HG03571 (cell line): ENCODE measurements around the gene CHN2.

Experiments
- ATAC-seq: cut with Tn5 transposase; IDR thresholded peaks from one replicate; pipeline ENCODE4 v1.9.1; 2021; ENCODE audit not compliant: unreplicated experiment

The CHN2 gene

GRCh38 chr7:29356631-29357030 is 162.1 kb downstream of the CHN2 start:
- no peak for ATAC-seq

GRCh38 chr7:29359482-29360093 is 165.0 kb downstream of the CHN2 start:
- ATAC-seq: no peak

DNA sequence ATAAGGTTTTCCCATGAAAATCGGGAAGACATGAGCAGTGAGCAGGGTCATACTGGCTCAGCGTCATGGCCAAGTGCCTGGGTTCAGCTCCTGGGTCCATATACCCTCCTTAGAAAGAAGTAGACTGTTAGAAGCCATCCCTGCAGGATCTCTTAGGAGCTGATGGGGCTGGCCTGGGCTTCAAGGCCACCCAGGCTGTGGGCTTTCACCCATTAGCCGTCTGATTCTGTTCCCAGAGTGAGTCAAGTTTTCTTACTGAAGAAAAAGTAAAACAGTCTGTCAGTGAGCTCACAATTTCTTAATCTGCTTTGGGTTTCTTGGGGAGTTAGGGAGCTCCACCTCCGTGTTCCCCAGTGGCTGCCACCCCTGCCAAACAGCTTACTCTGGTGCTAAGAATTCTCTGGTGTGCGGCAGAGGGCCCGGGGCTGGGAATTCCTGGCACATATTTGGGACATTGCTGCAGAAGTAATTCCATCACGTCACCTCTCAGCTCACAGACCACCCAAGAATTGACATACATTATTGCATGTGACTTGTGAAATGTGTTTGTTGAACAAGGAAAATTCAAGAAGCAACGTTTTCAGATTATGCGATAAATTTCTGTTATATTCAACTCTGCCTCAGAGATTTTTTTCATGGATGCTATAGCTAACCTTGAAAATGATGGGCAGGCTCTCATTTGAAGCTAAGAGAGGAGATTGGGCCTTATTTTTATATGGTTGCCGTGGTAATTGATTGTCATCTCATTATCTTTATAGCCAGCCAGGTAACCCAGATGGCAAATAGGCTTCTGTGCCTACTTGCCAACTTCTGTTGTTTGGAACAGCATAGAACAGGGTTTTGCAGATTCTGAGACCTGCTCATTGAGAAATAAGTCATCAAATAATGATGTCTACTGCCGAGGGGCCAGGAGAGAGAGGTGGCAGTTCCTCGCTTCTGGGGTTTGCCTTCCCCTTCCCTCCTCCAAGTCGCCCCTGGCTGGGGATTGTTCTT is 166.4 kb downstream of the CHN2 start:
- ATAC-seq: no peak

DNA sequence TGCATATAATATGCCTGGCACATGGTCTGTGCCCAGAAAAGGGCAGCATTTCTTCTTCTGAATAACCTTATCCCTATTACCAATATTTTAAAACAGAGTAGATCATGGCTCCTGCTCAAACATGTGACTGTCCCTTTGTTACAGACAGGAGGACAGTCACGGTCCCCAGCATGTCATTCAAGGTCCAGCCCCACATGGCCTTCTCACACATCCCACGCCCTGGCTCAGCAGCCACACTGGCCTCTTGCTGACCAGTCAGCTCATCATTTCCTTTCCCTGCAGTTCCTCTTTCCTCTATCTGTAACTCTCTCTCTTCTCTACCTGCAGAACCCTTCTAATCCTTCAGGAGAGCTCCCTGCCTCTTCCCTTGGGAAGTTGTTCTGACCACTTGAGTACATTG is 167.8 kb downstream of the CHN2 start:
- ATAC-seq: no peak

- no peak for ATAC-seq
Observed at GRCh38 chr7:29363636-29364425, 169.3 kb downstream of the CHN2 start.

GRCh38 chr7:29364661-29365060 is 170.1 kb downstream of the CHN2 start:
- no peak for ATAC-seq

GRCh38 chr7:29365423-29365822 is 170.8 kb downstream of the CHN2 start:
- ATAC-seq: no peak

- no peak for ATAC-seq
Observed at GRCh38 chr7:29367784-29368183, 173.2 kb downstream of the CHN2 start.

- no peak for ATAC-seq
Observed at GRCh38 chr7:29369909-29370488, 175.4 kb downstream of the CHN2 start.

DNA sequence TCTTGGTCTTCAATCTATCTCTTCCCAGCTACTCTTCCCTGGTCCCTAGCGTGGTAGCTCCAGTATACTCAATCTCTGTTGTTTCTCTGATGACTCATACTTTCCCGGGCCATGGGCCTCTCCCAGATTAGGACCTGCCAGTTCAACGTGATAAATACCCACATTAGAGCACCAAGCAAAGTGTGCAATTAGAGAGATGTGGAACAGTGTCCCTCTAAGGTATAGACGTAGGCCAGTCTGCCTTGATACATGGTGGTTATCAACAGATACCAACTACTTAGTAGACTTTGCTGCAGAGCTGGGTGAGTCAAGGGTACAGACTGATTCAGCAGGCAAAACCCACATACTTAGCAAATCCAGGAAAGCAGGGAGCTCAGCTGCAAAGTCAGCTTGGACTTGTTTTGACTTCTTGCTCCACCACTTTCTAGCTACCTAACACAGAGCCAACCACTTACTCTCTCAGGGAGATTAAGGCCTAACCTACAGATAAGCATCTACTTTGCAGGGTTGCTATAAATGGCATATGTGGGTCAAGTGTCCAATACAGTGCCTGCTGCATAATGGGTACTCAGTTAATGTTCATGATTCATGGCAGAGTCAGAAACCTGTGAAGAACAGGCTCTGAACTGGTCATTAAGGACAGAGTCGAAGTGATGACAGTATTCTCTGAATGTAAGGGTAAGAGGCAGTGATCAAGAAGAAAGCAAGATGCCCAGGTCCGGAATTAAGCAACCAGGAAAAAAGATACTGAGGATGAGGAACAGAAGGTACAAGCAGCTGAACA is 176.1 kb downstream of the CHN2 start:
- ATAC-seq: no peak

DNA sequence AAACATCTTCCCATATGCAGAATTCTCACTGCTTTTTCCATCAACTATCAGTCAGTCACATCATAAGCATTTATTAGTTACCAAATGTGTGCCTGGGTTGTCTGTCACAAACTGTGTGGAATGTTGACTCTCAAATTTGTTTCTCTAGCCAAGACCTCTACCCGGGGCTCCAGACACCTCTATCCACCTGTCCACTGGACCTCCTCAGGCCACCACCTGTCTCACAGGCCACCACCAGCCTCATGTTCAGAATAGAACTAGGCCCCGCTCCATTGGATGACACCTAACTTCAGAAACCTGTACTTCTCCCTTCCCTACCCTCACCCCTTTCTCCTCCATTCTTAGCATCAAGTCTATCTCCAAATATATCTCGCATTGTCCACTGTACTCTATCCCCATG is 176.9 kb downstream of the CHN2 start:
- no peak for ATAC-seq

DNA sequence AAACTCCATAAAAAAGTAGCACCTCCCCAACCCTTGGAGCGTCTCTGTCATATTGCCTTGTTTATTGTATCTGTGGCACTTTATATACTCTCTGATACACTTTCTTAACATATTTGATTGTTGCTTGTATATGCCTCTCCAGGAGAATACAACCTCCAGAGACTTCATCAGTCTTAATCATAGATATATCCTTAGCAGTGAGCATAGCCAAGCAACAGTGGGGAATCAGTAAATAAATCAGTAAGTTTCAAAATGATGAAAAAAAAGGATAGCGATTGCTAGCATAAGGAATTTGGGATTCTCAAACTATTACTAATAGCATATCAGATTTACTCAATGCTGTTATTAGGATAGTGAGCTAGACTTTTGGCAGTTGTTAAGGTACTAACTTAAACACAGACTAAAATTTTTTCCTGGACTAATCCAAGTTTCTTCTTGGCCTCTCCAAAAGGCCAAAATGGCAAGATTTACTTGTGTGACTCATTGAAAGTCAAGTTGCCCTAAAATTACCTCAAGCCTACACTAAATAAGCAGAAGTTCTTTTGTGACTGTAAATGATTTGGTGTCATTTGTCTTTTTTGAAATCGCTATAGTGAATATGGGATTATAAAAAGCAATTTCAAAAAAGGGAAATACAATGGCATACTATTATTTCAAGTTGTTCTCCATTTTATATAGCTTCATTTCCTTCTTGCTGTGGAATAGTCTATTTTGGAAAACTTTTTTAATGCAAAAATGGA is 177.9 kb downstream of the CHN2 start:
- ATAC-seq: no peak

DNA sequence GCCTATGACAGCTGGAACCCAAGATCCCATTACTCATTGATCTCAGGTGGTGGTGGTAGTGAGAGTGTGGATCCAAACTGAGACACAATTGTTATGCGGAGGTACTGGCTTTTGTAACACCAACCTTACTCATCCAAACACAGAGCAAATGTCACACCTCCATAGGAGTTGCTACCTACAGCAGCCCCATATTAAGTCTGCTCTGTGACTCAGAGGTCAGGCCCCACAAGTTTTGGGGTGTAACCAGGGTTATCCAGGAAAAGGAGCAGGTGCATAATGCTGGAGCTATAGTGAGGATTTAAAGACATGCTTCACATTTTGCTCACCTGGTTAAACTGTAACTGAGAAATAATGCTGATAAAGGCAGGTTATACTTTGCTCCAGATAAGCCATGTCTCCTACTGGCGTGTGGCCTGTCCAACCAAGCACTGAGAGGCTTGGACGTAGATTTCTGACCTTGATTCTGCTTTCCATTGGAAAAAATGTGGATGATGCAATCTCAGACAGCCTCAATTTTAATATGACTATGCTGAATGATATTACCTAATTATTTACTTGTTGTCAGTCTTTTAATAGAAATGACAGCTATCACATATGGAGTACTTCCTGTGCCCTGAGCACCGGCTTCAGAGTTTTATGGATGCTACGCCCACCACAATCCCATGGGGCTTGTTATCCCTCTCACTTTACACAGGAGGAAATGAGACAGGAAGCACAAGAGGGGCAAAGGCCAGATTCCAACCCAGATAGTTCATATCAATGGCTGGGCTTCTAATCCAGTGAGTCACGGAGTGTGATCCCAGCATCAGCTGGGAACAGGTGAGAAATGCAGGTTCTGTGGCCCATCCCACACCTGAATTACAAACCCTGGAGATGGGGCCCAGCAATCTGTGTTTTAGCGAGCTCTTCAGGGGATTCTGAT is 181.3 kb downstream of the CHN2 start:
- no peak for ATAC-seq

GRCh38 chr7:29377718-29378117 is 183.1 kb downstream of the CHN2 start:
- ATAC-seq: no peak

- ATAC-seq: no peak
Observed at GRCh38 chr7:29379551-29379950, 185.0 kb downstream of the CHN2 start.

- no peak for ATAC-seq
Observed at GRCh38 chr7:29381206-29382094, 186.9 kb downstream of the CHN2 start.

GRCh38 chr7:29384277-29384676 is 189.7 kb downstream of the CHN2 start:
- ATAC-seq: no peak
